PC-3 (cell line): ENCODE results near the gene PPARD. TPM values are rescaled to one million over a fixed set of nuclear protein-coding genes. Genes with fewer than 3 reads are reported as not detected.
A peak's percentile ranks its signal among the peaks of the same experiment; 100 is the strongest.

Experiments
- ATAC-seq: fragments of 200-7000 bp; cut with Tn5 transposase; 2 replicates; pipeline ENCODE4 v1.9.1; 2020; ENCODE audit warnings: mild to moderate bottlenecking, moderate library complexity
- BruUV-seq: library from RNA; stranded (reverse); fragments of 400-500 nt; replicated peaks from 2 replicates; lab custom pipeline; 2021; lab: Mats Ljungman, UMichigan
- CTCF ChIA-PET: fragments of 300-600 bp; sonication (Branson Sonifier 250); formaldehyde crosslinking; loops from one replicate; lab custom pipeline; 2022; ENCODE audit warnings: antibody characterized with exemption; lab: Charles Lee
- POLR2A ChIA-PET: fragments of 300-600 bp; sonication (Branson Sonifier 250); formaldehyde crosslinking; loops from one replicate; lab custom pipeline; 2022; ENCODE audit warnings: antibody characterized with exemption; ENCODE audit not compliant: unreplicated experiment; lab: Charles Lee
- DNase-seq: peaks from one replicate; pipeline ENCODE4 v3.0.0-alpha.2; 2015
- H2AFZ ChIP-seq: fragments of 300-600 bp; sonication (generic); 2 replicates; pipeline ENCODE4 v1.6.0; 2016; ENCODE audit warnings: antibody characterized with exemption, low read length
- H3F3A ChIP-seq: fragments of 300-600 bp; sonication (generic); one replicate; pipeline ENCODE4 v1.6.0; 2017; ENCODE audit warnings: antibody characterized with exemption, low read length, control low read depth, mild to moderate bottlenecking; ENCODE audit not compliant: unreplicated experiment
- H3K27ac ChIP-seq: fragments of 300-600 bp; sonication (generic); 2 replicates; pipeline ENCODE4 v1.5.1; 2016; ENCODE audit warnings: mild to moderate bottlenecking, low read length
- H3K27me3 ChIP-seq: fragments of 300-600 bp; sonication (generic); 2 replicates; pipeline ENCODE4 v1.6.1; 2016; ENCODE audit warnings: low read length, mixed read lengths
- H3K36me3 ChIP-seq: fragments of 300-600 bp; sonication (generic); 2 replicates; pipeline ENCODE4 v1.6.1; 2016; ENCODE audit warnings: low read depth, mixed run types, low read length, mixed read lengths
- H3K4me1 ChIP-seq: fragments of 300-600 bp; sonication (generic); 2 replicates; pipeline ENCODE4 v1.5.1; 2016; ENCODE audit warnings: low read length; ENCODE audit not compliant: insufficient read depth
- H3K4me2 ChIP-seq: fragments of 300-600 bp; sonication (generic); 2 replicates; pipeline ENCODE4 v1.6.0; 2016; ENCODE audit warnings: low read length
- H3K4me3 ChIP-seq: fragments of 300-600 bp; sonication (generic); 2 replicates; pipeline ENCODE4 v1.5.1; 2016; ENCODE audit warnings: mild to moderate bottlenecking, low read length, mixed read lengths
- H3K79me2 ChIP-seq: fragments of 300-600 bp; sonication (generic); 2 replicates; pipeline ENCODE4 v1.6.1; 2017; ENCODE audit warnings: low read length, mixed read lengths
- H3K9ac ChIP-seq: fragments of 300-600 bp; sonication (generic); 2 replicates; pipeline ENCODE4 v1.6.0; 2016; ENCODE audit warnings: mild to moderate bottlenecking, low read length
- H3K9me2 ChIP-seq: fragments of 300-600 bp; sonication (generic); replicated peaks from 2 replicates; pipeline ENCODE4 v1.6.1; 2016; ENCODE audit warnings: mixed run types, low read length, mixed read lengths
- H3K9me3 ChIP-seq: fragments of 300-600 bp; sonication (generic); 2 replicates; pipeline ENCODE4 v1.6.1; 2016; ENCODE audit warnings: low read length, mixed read lengths
- H4K20me1 ChIP-seq: fragments of 300-600 bp; sonication (generic); 2 replicates; pipeline ENCODE4 v1.6.1; 2016; ENCODE audit warnings: low read length, mixed read lengths
- CTCF ChIP-seq: fragments of 300-600 bp; sonication (generic); conservative IDR thresholded peaks from 2 replicates; pipeline ENCODE4 v1.5.1; 2017; ENCODE audit warnings: antibody characterized with exemption, low read depth, mild to moderate bottlenecking, low read length
- EZH2 ChIP-seq: fragments of 300-600 bp; sonication (generic); IDR thresholded peaks from one replicate; pipeline ENCODE4 v1.6.1; 2017; ENCODE audit warnings: antibody characterized with exemption, mild to moderate bottlenecking, low read length; ENCODE audit not compliant: unreplicated experiment
- EZH2phosphoT487 ChIP-seq: fragments of 300-600 bp; sonication (generic); IDR thresholded peaks from 2 replicates; pipeline ENCODE4 v1.6.1; 2018; ENCODE audit warnings: mild to moderate bottlenecking, antibody characterized with exemption, low read length, borderline replicate concordance
- intact Hi-C: fragments of 100-400 bp; cut with micrococcal nuclease; formaldehyde crosslinking; loops from 2 replicates; pipeline ENCODE4 v1.9.0; 2023
- total RNA-seq: library from RNA; depleted of rRNA; stranded (reverse); fragments of >200 nt; gene quantifications from 2 replicates; pipeline ENCODE4 v1.2.3, GENCODE V29; 2014

Gene PPARD
- total RNA-seq, 1 experiment from 2014 or later, result 24.5 TPM

DNA sequence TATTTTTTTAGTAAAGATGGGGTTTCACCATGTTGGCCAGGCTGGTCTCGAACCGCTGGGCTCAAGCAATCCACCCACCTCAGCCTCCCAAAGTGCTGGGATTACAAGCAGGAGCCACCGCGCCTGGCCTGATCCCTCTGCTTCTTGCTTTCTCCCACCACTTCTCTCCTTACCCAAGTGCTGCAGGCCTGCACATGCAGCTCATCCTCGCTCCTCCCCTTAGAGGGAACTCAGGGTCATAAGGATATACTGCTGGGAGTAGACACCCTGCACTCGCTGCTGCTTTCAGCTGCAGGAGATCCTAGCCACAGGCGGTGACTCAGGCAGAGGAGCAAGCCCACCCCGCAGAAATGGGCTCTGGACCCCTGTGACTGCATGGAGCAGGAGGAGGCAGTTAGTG lies 69.7 kb downstream of the PPARD start:
- peaks cover 7% of the 10 kb centered on the region for H3K79me2 ChIP-seq
- no peak overlapping the region for H3K9ac ChIP-seq
- H3K27ac ChIP-seq, result no peak overlapping the region
- peaks cover 15% of the 10 kb centered on the region; the same call in 1 of the 2 replicates for H3K36me3 ChIP-seq
- H3K4me3 ChIP-seq, result no peak overlapping the region
- intact Hi-C loops, result no loop called here
- CTCF ChIA-PET, result no interaction called here
- no peak for DNase-seq
- no TSS peak for BruUV-seq
- H3K4me1 ChIP-seq, result peaks cover 25% of the 10 kb centered on the region
- POLR2A ChIA-PET, result no interaction called here
- no peak overlapping the region for H3K4me2 ChIP-seq
- no peaks in the 10 kb centered on the region for H3K9me2 ChIP-seq
- no peaks in the 10 kb centered on the region for H4K20me1 ChIP-seq
- H3F3A ChIP-seq, result no peaks in the 10 kb centered on the region
- TF ChIP-seq CTCF (no peak), EZH2 (no peak), EZH2phosphoT487 (no peak)
- no peak for ATAC-seq
- H2AFZ ChIP-seq, result no peak overlapping the region
- no peaks in the 10 kb centered on the region for H3K27me3 ChIP-seq
- no peaks in the 10 kb centered on the region for H3K9me3 ChIP-seq

DNA sequence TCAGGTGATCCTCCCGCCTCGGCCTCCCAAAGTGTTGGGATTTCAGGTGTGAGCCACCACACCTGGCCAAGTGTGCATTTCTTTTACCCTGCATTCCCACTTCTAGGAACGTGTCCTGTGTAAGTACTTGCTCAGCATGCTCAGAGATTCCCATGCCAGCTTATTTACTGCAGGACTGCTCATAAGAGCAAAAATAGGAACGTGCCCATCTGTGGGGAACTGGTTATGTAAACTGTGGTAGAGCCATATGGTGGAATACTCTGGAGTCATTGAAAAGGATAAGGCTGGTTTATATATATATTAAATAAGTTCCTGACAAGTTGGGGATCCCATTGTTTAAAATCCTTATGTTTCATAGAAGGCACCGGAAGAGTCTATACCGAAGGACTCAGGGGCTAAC lies 71.6 kb downstream of the PPARD start:
- peak overlapping the region; percentile 97 for H3K27ac ChIP-seq
- DNase-seq (no peak), ATAC-seq (no peak)
- H3K4me2 ChIP-seq, result no peak overlapping the region
- POLR2A ChIA-PET, result no interaction called here
- TF ChIP-seq EZH2phosphoT487, result no peak
- no peak for TF ChIP-seq CTCF
- no peak for TF ChIP-seq EZH2
- peaks cover 25% of the 10 kb centered on the region for H3K4me1 ChIP-seq
- peaks cover 15% of the 10 kb centered on the region; the same call in 1 of the 2 replicates for H3K36me3 ChIP-seq
- H3K9me3 ChIP-seq, result no peaks in the 10 kb centered on the region
- H3K9me2 ChIP-seq, result no peaks in the 10 kb centered on the region
- no peaks in the 10 kb centered on the region for H4K20me1 ChIP-seq
- peaks cover 6% of the 10 kb centered on the region for H3K79me2 ChIP-seq
- no peak overlapping the region for H2AFZ ChIP-seq
- CTCF ChIA-PET, result interaction anchor here (2.5 kb wide), 1 partner anchor 36 kb away, joined by 13 read pairs; no protein-coding TSS in a partner anchor
- no peak overlapping the region for H3K4me3 ChIP-seq
- intact Hi-C loops, result loop anchor here (2.0 kb wide), 1 partner anchor 13 kb away; no protein-coding TSS in a partner anchor
- H3K9ac ChIP-seq, result peak overlapping the region; percentile 83
- no TSS peak for BruUV-seq
- H3F3A ChIP-seq, result no peaks in the 10 kb centered on the region
- no peaks in the 10 kb centered on the region for H3K27me3 ChIP-seq
